Measurements from ENCODE around the gene TMEM212. TPM values are rescaled to one million over a fixed set of nuclear protein-coding genes. Genes with fewer than 3 reads are reported as not detected.

The TMEM212 gene
- total and polyA plus RNA-seq, 8 donors, result not detected

DNA sequence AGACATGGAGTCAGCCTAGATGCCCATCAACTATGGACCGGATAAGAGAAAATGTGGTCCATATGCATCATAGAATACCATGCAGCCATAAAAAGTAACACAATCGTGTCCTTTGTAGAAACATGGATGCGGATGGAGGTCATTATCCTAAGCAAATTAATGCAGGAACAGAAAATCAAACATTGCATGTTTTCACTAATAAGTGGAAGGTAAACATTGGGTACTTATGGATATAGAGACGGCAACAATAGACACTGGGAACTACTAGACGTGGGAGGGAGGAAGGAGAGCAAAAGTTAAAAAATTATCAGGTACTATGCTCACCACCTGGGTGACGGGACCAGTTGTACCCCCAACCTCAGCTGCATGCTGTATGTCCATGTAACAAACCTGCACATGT, 35.3 kb upstream of the TMEM212 start:
- 74 to 88% (median 85%) methylated on average over 6 of the region's 6 CpGs for WGBS, 5 donors
- Histone ChIP-seq H3K4me3 (no peak overlapping the region), H3K36me3 (no peaks in the 10 kb centered on the region), H3K27me3 (no peaks in the 10 kb centered on the region), H3K27ac (no peak overlapping the region), H3K9me3 (no peaks in the 10 kb centered on the region), H3K4me1 (peaks cover 30 to 63% (median 48%) of the 10 kb centered on the region in 4 donors)
- no peak for TF ChIP-seq POLR2A (IDR thresholded peaks at IDR 0.05)
- TF ChIP-seq CTCF (IDR thresholded peaks at IDR 0.05), result no peak
- TF ChIP-seq EP300 (IDR thresholded peaks at IDR 0.05), result no peak
- TF ChIP-seq POLR2AphosphoS5 (IDR thresholded peaks at IDR 0.05), result no peak
- no peak for DNase-seq
- intact Hi-C loops (cut with DNase I; ENCODE audit: low total_unique reads), result no loop called here

- peaks cover 30 to 56% (median 45%) of the 10 kb centered on the region in 4 donors for H3K4me1 ChIP-seq
- peak in 1 of 2 donors; percentile 87 for DNase-seq
- 1 to 4% (median 2%) methylated on average over 11 of the region's 11 CpGs for WGBS, 5 donors
- intact Hi-C loops (cut with DNase I; ENCODE audit: low total_unique reads), result no loop called here
- no peaks in the 10 kb centered on the region for H3K36me3 ChIP-seq
- peak overlapping the region; percentile 92 to 99 (median 92) for H3K27ac ChIP-seq
- H3K27me3 ChIP-seq, result no peaks in the 10 kb centered on the region
- peak overlapping the region; percentile 67 to 81 (median 70) for H3K4me3 ChIP-seq
- TF ChIP-seq POLR2A (IDR thresholded peaks at IDR 0.05) (no peak), CTCF (IDR thresholded peaks at IDR 0.05) (no peak), EP300 (IDR thresholded peaks at IDR 0.05) (no peak), POLR2AphosphoS5 (IDR thresholded peaks at IDR 0.05) (peak in 1 of 3 donors; percentile 4)
- H3K9me3 ChIP-seq, result no peaks in the 10 kb centered on the region
Observed at GRCh38 chr3:171809611-171809860, 33.6 kb upstream of the TMEM212 start.

GRCh38 chr3:171809861-171810628, 33.1 kb upstream of the TMEM212 start, which contains the start of gene PLD1:
Gene PLD1 (minus strand): TSS chr3:171810483. CDS start chr3:171738051, 72,432 bp downstream.
- intact Hi-C loops (cut with DNase I; ENCODE audit: low total_unique reads), result no loop called here
- H3K9me3 ChIP-seq, result no peaks in the 10 kb centered on the region
- TF ChIP-seq POLR2A (IDR thresholded peaks at IDR 0.05) (peak in 1 of 4 donors; percentile 7), EP300 (IDR thresholded peaks at IDR 0.05) (peak; percentile 9), CTCF (IDR thresholded peaks at IDR 0.05) (no peak), POLR2AphosphoS5 (IDR thresholded peaks at IDR 0.05) (peak in 2 of 3 donors; percentile 58 to 82)
- H3K4me3 ChIP-seq, result peak within 1 kb of the TSS; percentile 67 to 81 (median 70)
- no peaks in the 10 kb centered on the region for H3K27me3 ChIP-seq
- no peaks in the 10 kb centered on the region for H3K36me3 ChIP-seq
- DNase-seq, result peak; percentile 89 to 96
- peaks cover 30 to 53% (median 41%) of the 10 kb centered on the region in 4 donors for H3K4me1 ChIP-seq
- H3K27ac ChIP-seq, result peak within 1 kb of the TSS; percentile 92 to 99 (median 92)
- WGBS, 5 donors, result 0 to 2% (median 1%) methylated on average over 27 to 78 of the region's 78 CpGs

- 24 to 36% (median 27%) methylated on average over 16 to 22 of the region's 22 CpGs for WGBS, 5 donors
- intact Hi-C loops (cut with DNase I; ENCODE audit: low total_unique reads), result no loop called here
- no peaks in the 10 kb centered on the region for H3K36me3 ChIP-seq
Observed at GRCh38 chr3:171810629-171811294, 32.4 kb upstream of the TMEM212 start.

More at GRCh38 chr3:171810629-171811294, 32.4 kb upstream of the TMEM212 start:
- Histone ChIP-seq H3K4me3 (peak overlapping the region; percentile 67 to 81 (median 70)), H3K27ac (peak overlapping the region; percentile 92 to 99 (median 92)), H3K9me3 (no peaks in the 10 kb centered on the region), H3K4me1 (peaks cover 27 to 46% (median 34%) of the 10 kb centered on the region in 4 donors), H3K27me3 (no peaks in the 10 kb centered on the region)
- no peak for DNase-seq
- TF ChIP-seq EP300 (IDR thresholded peaks at IDR 0.05) (no peak), POLR2AphosphoS5 (IDR thresholded peaks at IDR 0.05) (peak in 1 of 3 donors; percentile 44)

Measured in stomach (tissue), 9 donors.